ENCODE data around the gene RNF25. TPM values are rescaled to one million over a fixed set of nuclear protein-coding genes. Genes with fewer than 3 reads are reported as not detected.
"Not testable (repeated sequence)": the region's sequence is repeated elsewhere in the genome, so short reads cannot be mapped to it uniquely, and the experiment has no call there.

The RNF25 gene
- polyA plus RNA-seq, 3 donors = 10.7 to 20.3 (median 12.9) TPM

DNA sequence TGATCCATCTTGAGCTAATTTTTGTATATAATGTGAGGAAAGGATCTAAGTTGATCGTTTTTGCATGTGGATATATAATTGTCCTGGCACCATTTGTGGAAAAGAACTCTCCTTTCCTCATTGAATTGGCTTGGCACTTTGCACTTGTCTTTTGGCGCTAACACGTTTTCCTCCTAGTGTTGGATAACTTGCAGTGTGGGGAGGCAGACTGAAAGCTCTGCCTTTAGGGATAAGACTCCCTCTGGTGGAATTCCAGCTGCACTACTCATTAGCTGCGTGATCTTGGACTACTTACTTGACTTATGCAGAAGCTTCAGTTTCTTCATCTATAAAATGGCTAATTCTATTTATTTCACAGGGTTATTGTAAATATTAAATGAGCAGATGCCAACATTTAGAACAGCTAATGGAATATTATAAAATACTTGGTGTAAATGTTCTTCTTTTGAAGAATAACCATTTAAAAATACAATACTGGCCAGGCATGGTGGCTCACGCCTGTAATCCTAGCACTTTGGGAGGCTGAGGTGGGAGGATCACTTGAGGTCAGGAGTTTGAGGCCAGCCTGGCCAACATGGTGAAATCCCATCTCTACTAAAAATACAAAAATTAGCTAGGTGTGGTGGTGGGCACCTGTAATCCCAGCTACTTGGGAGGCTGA lies 15.7 kb upstream of the RNF25 start:
- H4K20me1 ChIP-seq (ENCODE audit: insufficient read depth, low read length); H3K4me3 ChIP-seq (replicated peaks in 1 of 3; ENCODE audit: low read depth in 2 of 3, low read length in 3 of 3); H3K4me1 ChIP-seq (ENCODE audit: control insufficient read depth in 1 of 2, insufficient read depth in 2 of 2, low read length in 2 of 2); H3K27ac ChIP-seq (ENCODE audit: low read depth in 1 of 2, low read length in 2 of 2); H2AFZ ChIP-seq (ENCODE audit: insufficient read depth, low read depth, low read length, poor library complexity, severe bottlenecking); H3K9ac ChIP-seq (ENCODE audit: insufficient read depth, low read length, poor library complexity, severe bottlenecking); H3K79me2 ChIP-seq (ENCODE audit: insufficient read depth, low read length); H3K4me2 ChIP-seq (replicated peaks; ENCODE audit: extremely low read depth, low read length, poor library complexity, severe bottlenecking); H3K27me3 ChIP-seq (ENCODE audit: control insufficient read depth in 2 of 2, insufficient read depth in 2 of 2, low read length in 2 of 2); H3K4me1 Mint-ChIP-seq; H3K27ac Mint-ChIP-seq; H3K27me3 Mint-ChIP-seq (ENCODE audit: low read depth in 3 of 3); H3K9me3 ChIP-seq (replicated peaks in 1 of 2; ENCODE audit: control insufficient read depth in 1 of 2, insufficient read depth in 1 of 2, low read length in 2 of 2); H3K36me3 ChIP-seq (replicated peaks in 1 of 2; ENCODE audit: control insufficient read depth in 1 of 2, insufficient read depth in 2 of 2, low read length in 2 of 2); H3K9me3 Mint-ChIP-seq; intact Hi-C loops (cut with micrococcal nuclease): not testable (repeated sequence)
- Mint-ChIP-seq H3K4me3 (peak overlapping the region in 1 of 2 donors; percentile 44), H3K36me3 (peaks cover 18 to 20% of the 10 kb centered on the region in 2 donors)
- DNase-seq = peak; percentile 59 to 78 (median 69)
- no CpG with 5 or more reads among the region's 5 CpGs for WGBS (ENCODE audit: insufficient coverage)
- TF ChIP-seq, protein P1, sequence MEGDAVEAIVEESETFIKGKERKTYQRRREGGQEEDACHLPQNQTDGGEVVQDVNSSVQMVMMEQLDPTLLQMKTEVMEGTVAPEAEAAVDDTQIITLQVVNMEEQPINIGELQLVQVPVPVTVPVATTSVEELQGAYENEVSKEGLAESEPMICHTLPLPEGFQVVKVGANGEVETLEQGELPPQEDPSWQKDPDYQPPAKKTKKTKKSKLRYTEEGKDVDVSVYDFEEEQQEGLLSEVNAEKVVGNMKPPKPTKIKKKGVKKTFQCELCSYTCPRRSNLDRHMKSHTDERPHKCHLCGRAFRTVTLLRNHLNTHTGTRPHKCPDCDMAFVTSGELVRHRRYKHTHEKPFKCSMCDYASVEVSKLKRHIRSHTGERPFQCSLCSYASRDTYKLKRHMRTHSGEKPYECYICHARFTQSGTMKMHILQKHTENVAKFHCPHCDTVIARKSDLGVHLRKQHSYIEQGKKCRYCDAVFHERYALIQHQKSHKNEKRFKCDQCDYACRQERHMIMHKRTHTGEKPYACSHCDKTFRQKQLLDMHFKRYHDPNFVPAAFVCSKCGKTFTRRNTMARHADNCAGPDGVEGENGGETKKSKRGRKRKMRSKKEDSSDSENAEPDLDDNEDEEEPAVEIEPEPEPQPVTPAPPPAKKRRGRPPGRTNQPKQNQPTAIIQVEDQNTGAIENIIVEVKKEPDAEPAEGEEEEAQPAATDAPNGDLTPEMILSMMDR (IDR thresholded peaks at IDR 0.05) = peak; percentile 83

DNA sequence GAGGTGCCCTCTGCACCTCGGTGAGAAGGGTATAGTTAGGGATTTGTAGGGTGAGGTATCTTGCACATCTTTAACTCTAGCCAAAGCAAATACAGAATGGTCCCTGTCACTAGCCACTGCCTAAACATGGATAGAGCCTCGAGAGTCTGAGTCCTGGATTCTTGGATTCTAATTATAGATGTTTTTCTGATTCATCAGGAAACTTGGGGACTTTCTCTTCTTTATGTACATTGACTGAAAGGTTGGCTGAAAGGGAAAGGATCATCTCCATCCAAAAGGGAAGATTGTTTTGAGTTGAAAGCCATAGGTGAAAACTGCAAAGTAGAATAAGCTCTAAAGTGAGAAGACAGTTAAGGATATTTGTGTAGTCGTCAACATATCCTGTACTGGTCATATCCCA lies 8.3 kb upstream of the RNF25 start:
- intact Hi-C loops (cut with micrococcal nuclease) = no loop called here
- Histone ChIP-seq H3K27ac (ENCODE audit: low read depth in 1 of 2, low read length in 2 of 2) (no peak overlapping the region), H3K79me2 (ENCODE audit: insufficient read depth, low read length) (no peaks in the 10 kb centered on the region), H4K20me1 (ENCODE audit: insufficient read depth, low read length) (no peaks in the 10 kb centered on the region), H3K36me3 (replicated peaks in 1 of 2; ENCODE audit: control insufficient read depth in 1 of 2, insufficient read depth in 2 of 2, low read length in 2 of 2) (no peaks in the 10 kb centered on the region), H3K4me3 (replicated peaks in 1 of 3; ENCODE audit: low read depth in 2 of 3, low read length in 3 of 3) (no peak overlapping the region), H3K4me1 (ENCODE audit: control insufficient read depth in 1 of 2, insufficient read depth in 2 of 2, low read length in 2 of 2) (peaks cover 15 to 16% of the 10 kb centered on the region in 2 donors), H3K9ac (ENCODE audit: insufficient read depth, low read length, poor library complexity, severe bottlenecking) (no peak overlapping the region), H3K9me3 (replicated peaks in 1 of 2; ENCODE audit: control insufficient read depth in 1 of 2, insufficient read depth in 1 of 2, low read length in 2 of 2) (no peaks in the 10 kb centered on the region), H3K4me2 (replicated peaks; ENCODE audit: extremely low read depth, low read length, poor library complexity, severe bottlenecking) (no peak overlapping the region), H2AFZ (ENCODE audit: insufficient read depth, low read depth, low read length, poor library complexity, severe bottlenecking) (no peak overlapping the region), H3K27me3 (ENCODE audit: control insufficient read depth in 2 of 2, insufficient read depth in 2 of 2, low read length in 2 of 2) (no peaks in the 10 kb centered on the region)
- H3K36me3 Mint-ChIP-seq = peaks cover 7 to 12% of the 10 kb centered on the region in 2 donors
- H3K27me3 Mint-ChIP-seq (ENCODE audit: low read depth in 3 of 3) = peaks cover 0 to 4% (median 0%) of the 10 kb centered on the region in 3 donors
- 100% methylated on average over 1 of the region's 3 CpGs for WGBS (ENCODE audit: insufficient coverage)
- H3K4me1 Mint-ChIP-seq = peaks cover 17% of the 10 kb centered on the region
- H3K9me3 Mint-ChIP-seq = peaks cover 0 to 3% (median 0%) of the 10 kb centered on the region in 7 donors
- H3K27ac Mint-ChIP-seq = peak overlapping the region in 3 of 7 donors; percentile 84 to 92 (median 88)
- no peak for DNase-seq
- TF ChIP-seq, protein P1 (IDR thresholded peaks at IDR 0.05) = no peak
- no peak overlapping the region for H3K4me3 Mint-ChIP-seq

All from CD14-positive monocyte (primary cell).